ENCODE data around the gene NPHP4.
"Not testable (repeated sequence)": the region's sequence is repeated elsewhere in the genome, so short reads cannot be mapped to it uniquely, and the experiment has no call there.

NPHP4 gene

DNA sequence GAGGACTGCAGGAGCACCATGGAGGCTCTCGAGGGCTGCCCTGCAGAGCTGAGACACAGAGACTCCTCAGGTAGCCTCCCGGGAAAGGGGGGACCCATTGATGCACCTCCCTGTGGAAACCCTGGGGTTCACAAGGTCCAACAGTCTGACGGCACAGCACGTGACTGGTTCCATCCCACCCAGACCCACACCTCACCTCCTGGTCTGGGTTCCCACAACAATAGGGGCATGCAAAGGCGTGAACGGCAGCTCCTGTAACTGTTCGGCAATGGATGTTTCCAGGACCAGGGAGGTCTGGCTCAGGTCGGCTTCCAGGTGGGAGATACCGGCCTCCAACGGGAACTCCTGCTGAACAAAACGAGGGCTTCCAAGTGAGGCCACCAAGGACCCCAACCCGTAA is 86.8 kb downstream of the NPHP4 start:
- Mint-ChIP-seq H3K4me1 (no peaks in the 10 kb centered on the region), H3K9me3 (no peaks in the 10 kb centered on the region), H3K27ac (no peak overlapping the region), H3K4me3 (no peak overlapping the region), H3K27me3 (no peaks in the 10 kb centered on the region)
- no peak for ATAC-seq
- DNase-seq = no peak

DNA sequence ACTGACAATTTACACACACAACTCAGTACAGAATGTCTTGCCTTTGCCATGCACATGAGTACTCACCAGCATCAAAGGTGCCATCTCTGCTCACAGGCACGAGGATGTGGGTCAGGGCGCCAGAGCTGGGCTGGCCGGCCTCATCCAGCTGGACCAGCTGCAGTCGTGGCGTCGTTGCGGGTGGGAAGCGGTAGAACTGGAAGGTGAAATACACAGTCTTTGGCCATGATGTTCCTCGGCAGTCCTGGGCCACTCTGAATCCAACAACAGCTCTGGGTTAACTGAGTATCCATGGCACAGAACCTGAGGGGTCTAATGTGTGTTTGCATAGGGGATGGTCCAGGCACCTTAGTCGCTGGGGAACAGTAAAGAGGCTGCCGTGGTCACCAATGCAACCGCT is 87.7 kb downstream of the NPHP4 start:
- DNase-seq (no peak), ATAC-seq (no peak)
- no peaks in the 10 kb centered on the region for H3K4me1 Mint-ChIP-seq
- H3K9me3 Mint-ChIP-seq = no peaks in the 10 kb centered on the region
- H3K27ac Mint-ChIP-seq = peak overlapping the region in 1 of 2 donors; percentile 54
- H3K4me3 Mint-ChIP-seq = no peak overlapping the region
- no peaks in the 10 kb centered on the region for H3K27me3 Mint-ChIP-seq

DNA sequence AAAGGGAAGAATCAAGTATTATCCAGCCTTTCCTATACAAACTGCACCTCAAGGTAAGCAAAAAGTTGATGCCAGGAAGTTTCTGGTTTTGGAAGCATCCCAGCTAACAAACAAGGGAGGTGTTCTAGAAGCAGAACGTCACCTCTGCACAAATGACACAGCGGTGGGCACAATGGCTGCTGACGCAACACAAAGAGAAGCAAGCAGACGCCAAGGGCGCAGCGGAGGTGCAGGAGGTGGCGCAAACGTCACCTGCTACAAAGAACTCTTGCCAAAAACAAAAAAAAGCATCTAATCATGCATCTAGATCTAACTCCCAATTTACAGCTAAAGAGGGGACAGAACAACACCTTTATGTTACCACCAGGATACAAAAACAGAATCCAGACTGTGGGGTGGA is 88.5 kb downstream of the NPHP4 start:
- no peak overlapping the region for H3K4me3 Mint-ChIP-seq
- no peaks in the 10 kb centered on the region for H3K9me3 Mint-ChIP-seq
- H3K27me3 Mint-ChIP-seq = no peaks in the 10 kb centered on the region
- no peak overlapping the region for H3K27ac Mint-ChIP-seq
- H3K4me1 Mint-ChIP-seq = no peaks in the 10 kb centered on the region
- ATAC-seq (no peak), DNase-seq (no peak)

DNA sequence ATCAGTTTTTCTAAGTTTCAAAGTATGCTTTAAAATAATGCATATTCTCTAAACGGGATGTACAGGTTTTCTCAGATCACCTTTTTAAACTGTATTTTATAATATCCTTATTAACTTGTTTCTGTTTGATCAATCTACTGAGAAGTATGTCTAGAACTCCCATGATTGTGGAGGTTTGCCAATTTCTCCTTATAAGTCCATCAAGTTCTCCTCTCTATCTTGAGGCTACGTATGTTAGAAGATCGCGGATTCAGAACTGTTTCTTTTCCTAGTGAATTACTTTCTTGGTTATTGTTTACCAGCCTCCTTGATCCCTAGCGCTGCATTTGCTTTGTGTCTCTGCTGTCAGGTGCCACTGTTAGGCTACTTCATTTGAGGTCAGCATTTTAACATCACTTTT is 89.2 kb downstream of the NPHP4 start:
- H3K9me3 Mint-ChIP-seq = no peaks in the 10 kb centered on the region
- no peak overlapping the region for H3K27ac Mint-ChIP-seq
- no peaks in the 10 kb centered on the region for H3K4me1 Mint-ChIP-seq
- H3K4me3 Mint-ChIP-seq = no peak overlapping the region
- no peak for ATAC-seq
- no peak for DNase-seq
- H3K27me3 Mint-ChIP-seq = no peaks in the 10 kb centered on the region

DNA sequence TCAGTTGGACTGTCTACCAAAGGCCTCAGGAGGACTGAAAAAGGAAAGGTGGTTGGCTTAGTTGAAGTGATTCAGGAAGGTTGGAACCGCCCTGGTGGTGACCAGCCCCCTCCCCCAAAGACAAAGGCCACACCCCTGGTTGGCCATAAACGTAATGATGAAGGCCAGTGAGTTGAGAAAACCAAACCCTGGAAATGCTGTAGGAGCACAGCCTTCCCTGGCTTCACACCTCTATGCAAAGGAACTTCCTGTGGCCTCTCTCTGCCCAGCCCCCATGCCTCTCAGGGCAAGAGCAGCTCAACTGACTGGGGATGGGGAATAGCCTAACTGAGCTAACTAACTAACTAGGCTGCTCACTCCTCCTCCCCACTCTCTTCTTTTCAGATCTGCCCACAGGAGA is 90.4 kb downstream of the NPHP4 start:
- Mint-ChIP-seq H3K4me3 (no peak overlapping the region), H3K4me1 (no peaks in the 10 kb centered on the region), H3K27ac (no peak overlapping the region), H3K9me3 (no peaks in the 10 kb centered on the region), H3K27me3 (no peaks in the 10 kb centered on the region)
- DNase-seq (no peak), ATAC-seq (no peak)

DNA sequence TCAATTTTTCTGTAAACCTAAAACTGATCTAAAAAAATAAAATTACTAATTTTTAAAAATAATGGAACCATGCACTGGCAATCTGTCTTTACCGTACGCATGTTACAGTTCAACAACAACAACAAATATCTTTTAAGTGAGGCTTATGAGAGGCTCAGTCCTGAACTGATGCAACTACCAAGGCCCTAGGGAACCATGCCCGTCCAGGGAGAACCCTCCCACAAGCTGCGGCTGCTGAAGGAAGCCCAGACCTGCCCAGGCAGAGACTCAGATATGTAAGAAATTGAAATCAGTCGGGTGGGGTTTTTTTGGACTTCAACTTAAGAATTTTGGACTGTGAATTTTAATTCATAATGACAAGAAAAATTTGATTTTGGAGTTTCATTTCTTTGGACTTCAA is 91.1 kb downstream of the NPHP4 start:
- no peaks in the 10 kb centered on the region for H3K4me1 Mint-ChIP-seq
- H3K27ac Mint-ChIP-seq = no peak overlapping the region
- H3K27me3 Mint-ChIP-seq = no peaks in the 10 kb centered on the region
- H3K4me3 Mint-ChIP-seq = no peak overlapping the region
- no peaks in the 10 kb centered on the region for H3K9me3 Mint-ChIP-seq
- DNase-seq = no peak
- ATAC-seq = no peak

DNA sequence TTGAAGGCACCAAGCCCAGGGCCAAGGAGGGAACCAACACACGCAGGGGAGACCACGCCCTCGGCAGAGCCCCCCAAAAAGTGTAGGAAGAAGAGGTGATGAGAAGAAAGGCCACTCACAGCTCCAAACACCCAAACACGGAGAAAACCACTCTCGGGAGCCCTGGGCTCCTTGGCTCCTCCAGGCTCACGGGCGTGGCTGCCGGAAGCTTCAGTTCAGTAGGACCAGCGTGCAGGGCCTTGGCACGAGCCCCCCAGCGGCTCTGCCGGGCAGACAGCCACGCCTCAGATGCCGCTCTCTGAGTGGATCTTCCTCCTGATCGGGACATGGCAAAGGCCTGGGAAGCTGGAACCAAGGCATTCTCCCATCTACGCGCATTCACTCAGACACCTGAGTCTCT is 94.0 kb downstream of the NPHP4 start:
- ATAC-seq (no peak), DNase-seq (no peak)
- Mint-ChIP-seq H3K9me3 (no peaks in the 10 kb centered on the region), H3K4me3 (no peak overlapping the region), H3K27ac (peak overlapping the region in 1 of 2 donors; percentile 15), H3K27me3 (no peaks in the 10 kb centered on the region), H3K4me1 (no peaks in the 10 kb centered on the region)

DNA sequence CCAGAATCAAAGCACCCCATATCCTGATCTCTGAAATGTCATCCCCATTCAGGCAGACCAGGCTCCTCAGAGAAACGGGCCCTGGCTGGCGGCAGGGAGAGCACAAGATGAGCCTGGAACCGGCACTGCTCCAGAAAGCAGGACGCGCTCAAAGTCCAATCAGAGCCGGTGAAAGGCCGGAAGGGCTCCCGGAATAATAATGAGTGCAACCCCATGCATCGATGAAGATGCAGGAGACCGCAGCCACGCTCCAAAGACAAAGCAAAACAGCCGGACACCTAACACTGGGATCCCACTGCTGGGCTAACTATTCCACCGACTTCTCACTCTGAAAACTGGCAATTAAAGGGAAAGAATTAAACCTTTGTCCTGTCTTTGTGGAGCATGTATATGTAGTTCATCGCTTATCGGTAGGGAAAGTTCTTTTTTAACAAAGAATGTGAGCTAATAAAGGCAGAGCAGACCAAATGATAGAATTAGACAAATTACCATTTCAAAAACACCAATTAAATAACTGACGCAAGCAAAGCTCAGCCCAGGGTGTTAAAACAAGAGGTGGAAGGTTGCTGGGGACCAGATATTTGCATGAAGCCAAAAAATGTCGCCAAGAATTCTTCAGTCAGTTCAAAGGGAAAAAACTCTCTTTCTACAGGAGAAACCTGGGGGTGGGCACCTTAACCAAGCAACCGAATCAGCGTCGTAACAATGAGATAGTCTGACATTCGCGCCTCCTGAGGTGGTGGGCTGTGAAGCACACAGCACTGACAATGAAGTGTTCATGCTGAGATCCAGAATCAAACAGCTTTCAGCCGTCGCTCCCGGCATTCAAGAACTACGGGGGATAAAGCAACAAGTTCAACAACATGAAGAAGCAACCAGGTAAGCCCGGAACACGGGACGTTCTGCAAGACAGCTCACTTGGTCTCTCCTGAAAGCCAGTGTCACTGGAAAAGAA is 95.2 kb downstream of the NPHP4 start:
- Mint-ChIP-seq H3K27me3 (no peaks in the 10 kb centered on the region), H3K27ac (no peak overlapping the region), H3K4me3 (no peak overlapping the region), H3K9me3 (no peaks in the 10 kb centered on the region), H3K4me1 (no peaks in the 10 kb centered on the region)
- no peak for ATAC-seq
- no peak for DNase-seq

DNA sequence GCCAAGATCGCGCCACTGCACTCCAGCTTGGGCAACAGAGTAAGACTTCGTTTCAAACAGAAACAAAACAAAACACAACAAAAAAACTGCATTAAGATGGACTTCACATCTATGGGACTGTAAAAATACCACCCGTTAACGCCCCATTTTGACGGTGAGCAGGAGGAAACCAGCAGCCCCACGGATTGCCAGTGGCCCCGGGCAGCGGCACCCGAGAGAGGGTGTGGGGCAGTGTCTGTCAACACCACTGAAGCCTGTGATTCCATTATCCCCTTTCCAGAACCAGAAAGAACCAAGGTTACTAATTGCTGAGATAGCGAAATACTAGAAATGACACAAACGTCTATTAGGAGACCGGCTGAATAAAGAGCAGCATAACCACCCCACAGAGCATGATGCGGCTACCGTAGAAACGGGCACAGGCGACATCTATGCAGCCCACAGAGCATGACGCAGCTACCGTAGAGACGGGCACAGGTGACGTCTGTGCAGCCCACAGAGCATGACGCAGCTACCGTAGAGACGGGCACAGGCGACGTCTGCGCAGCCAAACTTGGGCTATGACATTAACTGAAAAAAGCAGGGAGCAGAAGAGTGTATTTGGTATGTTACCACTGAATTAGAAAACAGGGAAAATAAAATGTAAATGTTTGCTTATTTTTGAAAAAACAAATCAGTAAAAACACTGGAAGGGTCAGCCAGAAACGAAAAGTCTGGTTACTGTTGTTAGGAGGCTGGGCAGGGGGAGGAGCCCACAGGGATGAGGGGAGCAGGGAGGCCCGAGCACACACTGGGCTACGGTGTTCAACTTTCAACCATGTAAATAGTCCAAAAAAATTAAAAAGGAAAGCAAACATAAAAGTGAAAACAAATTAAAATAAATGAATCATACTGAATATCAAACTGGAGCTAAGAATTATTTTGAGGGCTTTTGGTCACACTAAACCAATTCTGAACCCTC is 96.5 kb downstream of the NPHP4 start:
- ATAC-seq (no peak), DNase-seq (no peak)
- no peak overlapping the region for H3K27ac Mint-ChIP-seq
- no peaks in the 10 kb centered on the region for H3K9me3 Mint-ChIP-seq
- H3K4me1 Mint-ChIP-seq = no peaks in the 10 kb centered on the region
- no peak overlapping the region for H3K4me3 Mint-ChIP-seq
- H3K27me3 Mint-ChIP-seq = no peaks in the 10 kb centered on the region

DNA sequence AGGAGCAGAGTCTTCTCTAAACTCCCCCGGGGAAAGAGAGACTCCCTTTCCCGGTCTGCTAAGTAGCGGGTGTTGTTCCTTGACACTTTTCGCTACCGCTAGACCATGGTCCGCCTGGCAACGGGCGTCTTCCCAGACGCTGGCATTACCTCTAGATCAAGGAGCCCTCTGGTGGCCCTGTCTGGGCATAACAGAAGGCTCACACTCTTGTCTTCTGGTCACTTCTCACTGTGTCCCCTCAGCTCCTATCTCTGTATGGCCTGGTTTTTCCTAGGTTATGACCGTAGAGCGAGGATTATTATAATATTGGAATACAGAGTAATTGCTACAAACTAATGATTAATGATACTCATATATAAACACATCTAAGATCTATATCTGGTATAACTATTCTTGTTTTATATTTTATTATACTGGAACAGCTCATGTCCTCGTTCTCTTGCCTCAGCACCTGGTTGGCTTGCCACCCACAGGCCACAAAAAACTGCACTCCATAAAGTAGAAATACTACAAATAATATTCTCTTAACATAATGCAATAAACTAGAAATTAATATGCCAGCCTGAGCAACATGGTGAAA is 98.4 kb downstream of the NPHP4 start:
- not testable (repeated sequence) for H3K27me3 Mint-ChIP-seq, H3K4me1 Mint-ChIP-seq, DNase-seq, H3K27ac Mint-ChIP-seq, ATAC-seq, H3K4me3 Mint-ChIP-seq, H3K9me3 Mint-ChIP-seq

DNA sequence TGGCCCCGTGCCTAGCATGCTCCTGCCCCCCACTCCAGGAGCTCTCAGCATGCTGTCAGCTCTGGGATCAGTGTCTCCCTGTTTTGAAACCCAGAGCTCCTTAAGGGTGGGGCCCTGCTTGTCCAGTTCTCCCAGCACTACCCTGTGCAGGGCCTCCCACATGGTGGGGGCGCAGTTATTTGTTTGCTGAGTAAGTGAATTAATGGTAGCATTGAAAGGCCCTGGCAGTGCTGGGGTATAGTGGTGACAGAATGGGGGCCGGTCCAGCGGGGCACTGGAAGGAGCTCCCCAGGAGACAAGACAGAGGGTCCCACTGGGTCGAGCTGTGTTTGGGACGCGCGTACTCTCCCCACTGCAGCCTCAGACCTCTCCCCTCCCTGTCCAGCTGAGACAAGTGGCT is 99.9 kb downstream of the NPHP4 start:
- Mint-ChIP-seq H3K27ac (no peak overlapping the region), H3K27me3 (no peaks in the 10 kb centered on the region), H3K4me1 (no peaks in the 10 kb centered on the region), H3K9me3 (no peaks in the 10 kb centered on the region), H3K4me3 (no peak overlapping the region)
- no peak for ATAC-seq
- no peak for DNase-seq

DNA sequence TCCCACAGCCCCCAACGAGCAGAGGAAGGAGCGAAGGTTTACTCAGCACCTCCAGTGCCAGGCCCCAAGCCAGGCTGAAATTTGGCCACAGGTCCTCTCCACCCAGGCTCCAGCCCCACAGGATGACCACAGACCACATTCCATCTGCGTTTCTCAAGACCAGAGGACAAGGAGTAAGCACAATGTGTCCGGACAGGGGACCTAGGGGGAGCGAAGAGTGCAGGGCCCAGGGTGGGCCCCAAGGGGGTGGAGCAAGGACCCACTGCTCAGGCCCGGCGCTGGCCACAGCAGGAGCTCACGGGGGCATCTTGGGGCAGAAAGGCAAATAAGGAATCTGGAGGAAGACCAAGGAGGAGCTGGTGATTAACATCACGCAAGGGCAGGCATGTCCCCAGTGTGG is 100.5 kb downstream of the NPHP4 start:
- DNase-seq (no peak), ATAC-seq (no peak)
- no peaks in the 10 kb centered on the region for H3K27me3 Mint-ChIP-seq
- H3K9me3 Mint-ChIP-seq = no peaks in the 10 kb centered on the region
- no peak overlapping the region for H3K27ac Mint-ChIP-seq
- no peaks in the 10 kb centered on the region for H3K4me1 Mint-ChIP-seq
- no peak overlapping the region for H3K4me3 Mint-ChIP-seq

DNA sequence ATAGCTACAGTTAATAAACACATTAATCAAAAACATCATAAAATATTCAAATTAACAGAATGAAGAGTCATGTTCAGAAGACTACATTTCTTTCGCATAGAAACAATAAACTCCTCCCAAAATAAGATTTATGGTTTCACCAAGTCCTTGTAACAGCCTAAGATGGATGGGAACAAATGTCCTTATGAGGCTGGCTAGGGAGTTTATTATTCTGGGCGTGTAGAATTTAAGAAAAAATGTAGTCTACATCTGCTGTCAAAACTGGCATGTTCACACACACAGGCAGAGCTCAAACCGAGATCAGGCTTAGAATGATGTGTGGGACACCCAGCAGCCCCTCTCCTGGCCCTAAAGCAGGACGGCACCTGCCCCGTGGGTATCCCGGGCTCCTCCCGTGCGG is 101.1 kb downstream of the NPHP4 start:
- ATAC-seq (no peak), DNase-seq (no peak)
- no peaks in the 10 kb centered on the region for H3K9me3 Mint-ChIP-seq
- H3K4me3 Mint-ChIP-seq = no peak overlapping the region
- H3K4me1 Mint-ChIP-seq = no peaks in the 10 kb centered on the region
- H3K27me3 Mint-ChIP-seq = no peaks in the 10 kb centered on the region
- H3K27ac Mint-ChIP-seq = no peak overlapping the region

DNA sequence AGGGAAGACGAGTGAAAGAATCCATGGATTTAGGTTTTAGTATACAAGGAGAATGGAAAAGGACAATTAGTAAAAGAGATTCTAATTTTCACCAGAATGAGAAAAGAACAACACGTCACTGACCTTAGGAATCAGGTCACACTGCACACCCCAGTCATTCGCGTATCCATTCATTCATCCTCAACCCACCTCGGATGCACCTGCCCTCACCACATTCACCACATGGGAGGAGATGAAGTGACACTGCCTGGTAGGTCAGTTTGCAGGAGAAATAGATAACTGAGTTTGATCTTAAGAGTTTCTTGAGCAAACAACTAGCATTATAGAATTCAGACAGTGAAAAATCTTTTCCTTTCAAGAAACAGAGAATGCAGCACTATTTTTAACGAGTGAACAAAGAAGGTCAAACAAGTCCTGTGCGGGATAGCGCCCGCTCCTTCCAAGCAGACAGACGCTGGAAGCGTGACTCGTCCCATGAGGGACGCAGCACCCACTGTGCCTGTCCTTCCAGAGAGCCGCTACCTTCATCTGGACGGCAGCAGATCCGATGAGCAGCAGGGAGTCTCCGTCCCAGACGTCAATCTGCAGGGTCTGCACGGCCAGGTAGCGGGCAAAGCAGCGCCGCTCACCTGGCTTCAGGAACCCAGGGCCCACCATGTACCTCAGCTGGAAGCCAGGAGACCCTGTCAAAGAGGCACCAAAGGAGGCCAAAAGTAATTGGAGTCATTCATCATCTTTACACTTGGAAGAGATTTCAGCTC is 101.7 kb downstream of the NPHP4 start:
- no peak overlapping the region for H3K27ac Mint-ChIP-seq
- no peaks in the 10 kb centered on the region for H3K4me1 Mint-ChIP-seq
- no peaks in the 10 kb centered on the region for H3K9me3 Mint-ChIP-seq
- ATAC-seq (no peak), DNase-seq (no peak)
- H3K27me3 Mint-ChIP-seq = no peaks in the 10 kb centered on the region
- no peak overlapping the region for H3K4me3 Mint-ChIP-seq

DNA sequence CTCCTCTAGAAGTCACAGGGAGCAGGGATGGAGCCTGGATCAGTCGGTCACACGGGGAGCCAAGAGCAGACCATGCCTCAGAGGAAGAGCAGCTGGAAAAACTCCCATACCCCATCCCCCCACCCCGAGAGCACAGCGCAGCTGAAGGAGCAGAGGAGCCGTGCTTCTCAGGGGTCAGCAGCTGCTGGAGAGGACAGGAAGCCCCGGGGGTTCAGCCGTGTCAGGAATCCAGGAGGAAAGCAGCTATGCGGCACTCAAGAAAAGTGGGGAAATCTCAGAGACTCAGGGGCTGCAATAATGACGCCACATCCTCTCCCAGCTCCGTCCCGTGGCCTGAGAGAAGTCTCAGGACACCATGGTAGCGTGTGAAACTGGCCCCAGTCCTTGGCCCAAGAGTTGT is 102.3 kb downstream of the NPHP4 start:
- Mint-ChIP-seq H3K27me3 (no peaks in the 10 kb centered on the region), H3K4me1 (no peaks in the 10 kb centered on the region), H3K9me3 (no peaks in the 10 kb centered on the region), H3K4me3 (no peak overlapping the region), H3K27ac (no peak overlapping the region)
- no peak for ATAC-seq
- DNase-seq = no peak

All from stimulated activated naive CD8-positive, alpha-beta T cell treated with anti-CD3 and anti-CD28 coated beads, Interleukin-15, amount 100 ng/mL, for 72 hours (primary cell).